Activated CD8-positive, alpha-beta memory T cell treated with anti-CD3 and anti-CD28 coated beads, Interleukin-2, amount 50 U/mL, for 4 hours (primary cell): ENCODE results near the gene RAB1B.

ENCODE experiments used
- DNase-seq: peaks from one replicate; pipeline ENCODE4 v3.0.0-alpha.2; 2020

Gene RAB1B

DNA sequence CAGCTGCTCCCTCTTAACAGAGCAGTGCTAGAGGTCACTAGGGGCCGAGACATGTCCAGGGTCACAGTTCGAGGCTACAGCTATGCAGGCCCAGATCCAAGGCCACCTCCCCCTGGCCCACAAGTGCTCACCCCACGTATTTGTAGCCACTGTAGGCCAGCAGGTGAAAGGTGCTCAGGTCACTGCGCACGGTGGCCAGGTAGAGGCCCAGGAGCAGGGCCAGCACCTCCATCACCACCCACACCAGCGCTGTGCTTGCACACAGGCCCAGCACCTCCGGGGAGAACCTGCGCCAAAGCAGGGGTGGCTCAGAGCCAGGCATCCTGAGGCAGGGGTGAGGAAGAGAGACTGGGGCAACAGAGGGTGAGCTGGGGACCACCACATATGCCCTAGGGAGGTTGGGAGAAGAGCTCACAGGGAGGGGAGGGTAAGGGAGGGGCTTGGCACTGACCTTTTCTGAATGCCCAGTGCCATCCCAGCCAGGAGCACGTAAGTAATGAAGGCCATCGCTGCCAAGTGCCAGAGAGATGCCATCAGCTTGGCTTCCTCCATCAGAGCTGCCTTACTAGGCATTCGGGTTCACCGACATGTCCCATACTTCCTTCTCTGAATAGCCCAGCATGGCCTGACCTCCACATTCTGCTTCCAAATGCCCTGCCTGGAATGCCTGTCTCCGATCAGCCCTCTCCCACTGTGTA, 17.0 kb downstream of the RAB1B start:
- DNase-seq = no peak

DNA sequence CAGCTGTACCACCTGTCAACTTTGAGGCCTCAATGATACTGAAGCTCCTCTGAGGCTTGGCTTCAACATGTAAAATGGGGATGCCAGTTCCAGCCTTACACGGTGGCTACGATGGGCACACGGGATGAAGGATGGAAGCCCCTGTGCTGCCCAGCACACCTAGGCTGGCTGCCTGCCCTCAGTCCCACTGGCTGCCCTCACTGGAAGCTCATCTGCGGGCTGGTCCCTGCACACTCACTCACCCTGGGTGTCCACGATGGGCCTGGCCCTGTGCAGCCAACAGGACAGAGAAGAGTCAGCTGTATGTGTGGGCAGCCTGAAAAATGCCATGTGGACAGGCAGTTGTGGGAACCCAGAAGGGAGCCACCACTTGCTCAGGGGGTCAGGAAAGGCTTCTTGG, 18.3 kb downstream of the RAB1B start:
- DNase-seq = no peak

DNA sequence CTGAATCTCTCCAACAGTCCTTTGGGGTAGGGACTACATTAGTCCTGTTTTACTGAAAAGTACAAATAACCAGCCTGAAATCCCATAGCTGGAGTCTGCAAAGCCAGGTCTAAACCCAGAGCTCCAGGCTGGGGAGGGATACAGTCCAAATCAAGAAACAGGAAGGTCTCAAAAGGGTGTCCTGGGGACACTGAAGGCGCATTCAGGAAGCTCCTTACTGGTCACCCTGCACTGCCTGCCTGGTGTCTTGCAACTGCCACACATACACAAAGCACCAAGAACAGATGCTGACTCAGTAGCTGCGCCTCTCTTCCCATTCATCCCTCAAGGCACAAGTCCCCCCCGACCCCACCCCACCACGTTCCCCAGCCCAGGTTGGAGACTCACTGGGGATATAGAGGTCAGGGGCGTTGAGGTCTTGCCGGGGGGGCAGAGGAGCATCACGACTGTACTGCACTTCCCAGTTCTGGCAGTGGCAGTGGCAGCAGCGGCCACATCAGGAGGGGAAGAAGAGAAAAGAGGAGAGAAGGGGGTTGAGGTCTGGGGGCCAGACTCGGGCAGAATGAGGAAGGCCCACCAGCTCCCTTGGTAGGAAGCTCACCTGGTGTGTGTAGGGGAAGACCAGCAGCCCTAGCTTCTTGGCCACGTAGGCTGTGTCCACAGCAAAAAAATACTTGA, 18.9 kb downstream of the RAB1B start:
- DNase-seq = no peak

DNA sequence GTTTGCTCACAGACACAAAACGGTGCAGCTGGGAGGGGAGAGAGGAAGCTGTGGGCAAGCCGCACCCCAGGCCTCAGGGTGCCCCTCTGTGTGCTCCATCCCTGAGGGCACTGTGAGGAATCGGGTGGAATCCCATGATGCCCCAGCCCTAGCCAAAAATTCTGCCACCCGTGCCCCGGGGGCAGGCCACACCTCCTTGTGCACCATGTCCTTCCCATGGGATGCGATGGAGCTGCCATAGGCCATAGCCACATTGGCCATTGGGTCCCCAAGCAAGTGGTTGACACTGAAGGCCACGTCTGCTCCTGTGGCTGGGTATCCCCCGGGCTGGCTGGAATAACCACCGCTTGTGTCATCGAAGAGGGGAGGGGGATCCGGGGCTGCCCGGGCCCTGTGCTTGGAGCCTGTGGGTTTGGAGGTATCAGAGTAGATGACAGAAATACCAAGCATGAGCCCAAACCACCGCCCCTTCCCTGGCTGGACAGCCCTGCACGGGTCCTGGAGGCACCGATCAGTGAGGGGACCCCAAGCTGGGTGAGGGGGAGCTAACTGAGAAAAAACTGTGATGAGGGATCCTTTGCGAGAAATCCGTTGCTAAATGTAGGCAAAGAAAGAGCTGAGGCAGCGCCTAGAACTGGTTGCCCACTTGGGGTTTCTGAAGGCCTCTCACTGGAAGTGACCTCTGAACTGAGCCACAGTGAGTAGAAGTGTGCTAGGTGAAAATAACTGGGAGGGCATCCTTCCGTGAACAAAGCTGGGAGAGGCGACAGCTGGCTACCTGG, 19.6 kb downstream of the RAB1B start:
- no peak for DNase-seq

DNA sequence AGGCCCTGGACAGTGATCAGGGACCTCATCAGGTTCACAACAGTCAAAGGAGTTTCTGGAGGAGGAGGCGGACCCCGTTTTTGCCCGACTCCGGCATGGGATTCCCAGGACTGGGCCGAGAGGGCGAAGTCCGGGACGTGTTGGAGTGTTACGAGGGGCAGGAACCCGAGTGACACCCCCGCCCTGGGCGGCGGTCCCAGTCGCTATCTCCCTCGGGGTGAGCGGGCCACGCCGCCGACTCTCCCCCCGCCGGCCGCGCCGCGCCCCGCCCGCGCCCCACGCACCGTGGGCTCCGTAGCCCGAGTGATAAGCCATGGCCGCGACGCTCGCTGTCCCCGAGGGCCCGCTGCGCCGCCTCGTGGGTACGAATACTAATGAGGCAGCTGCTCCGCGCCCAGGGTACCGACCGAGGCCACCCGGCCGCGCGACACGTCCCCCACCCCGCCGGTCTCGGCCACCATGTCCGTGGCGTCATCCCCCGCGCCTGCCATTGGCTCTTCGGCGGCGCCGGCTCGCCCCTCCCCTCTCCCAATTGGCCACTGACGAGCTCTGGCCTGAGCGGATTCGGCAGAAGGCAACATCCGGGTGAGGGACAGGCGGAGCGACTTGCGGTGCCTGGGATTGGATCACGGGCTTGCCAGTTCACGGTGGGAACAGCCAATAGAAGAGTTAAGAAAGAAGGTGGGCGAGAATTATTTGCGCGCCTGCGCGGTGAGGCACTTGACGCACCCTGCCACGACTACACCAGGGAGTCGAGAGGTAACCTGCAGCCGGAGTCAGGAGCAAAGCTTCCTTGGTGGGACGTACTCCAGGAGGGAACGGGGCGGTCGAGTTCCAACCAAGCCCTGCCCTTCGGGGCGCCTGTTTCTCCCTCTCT, 20.5 kb downstream of the RAB1B start, which contains the start of gene YIF1A:
Gene YIF1A, minus strand, starts transcription at position 473 of the 877 bp plus-strand sequence. Its CDS starts 158 bp downstream, at position 315.
- peak; percentile 96 for DNase-seq

DNA sequence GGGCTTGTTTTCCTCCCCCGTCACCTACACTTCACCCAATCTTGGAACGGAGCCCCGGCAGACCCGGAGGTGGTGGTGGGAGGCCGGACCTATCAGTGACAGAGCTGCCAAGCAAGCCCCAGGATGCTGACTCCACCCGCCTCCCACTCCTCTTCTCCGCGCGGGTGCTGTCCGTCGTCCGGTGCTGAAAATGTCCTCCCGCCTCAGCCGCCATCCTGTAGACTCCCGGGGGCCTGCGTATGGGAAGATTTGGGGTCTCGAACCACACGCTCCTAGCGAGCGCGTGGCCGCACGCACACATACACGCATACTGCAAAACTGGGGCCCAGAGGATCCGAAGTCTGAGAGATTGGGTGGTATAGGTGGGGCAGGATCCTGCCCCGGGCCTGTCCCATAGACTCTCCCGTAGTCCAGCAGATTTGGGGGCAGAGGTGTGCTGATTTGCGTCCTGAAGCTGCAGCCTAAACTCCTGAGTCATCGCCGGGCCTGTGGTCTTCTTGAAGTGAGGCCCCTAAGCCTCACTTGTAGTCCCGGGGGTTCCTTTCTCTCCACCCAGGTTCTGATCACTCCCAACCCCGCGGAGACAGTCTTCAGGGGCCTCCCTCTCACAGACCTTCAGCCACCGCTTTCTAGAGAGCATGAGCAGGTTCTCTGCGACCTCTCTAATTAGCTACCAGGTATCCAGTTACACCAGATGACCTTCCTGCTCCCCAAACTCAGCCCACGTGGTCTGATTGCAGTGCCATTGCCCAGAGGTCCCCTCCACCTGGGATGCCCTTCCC, 21.3 kb downstream of the RAB1B start:
- peak; percentile 72 for DNase-seq

DNA sequence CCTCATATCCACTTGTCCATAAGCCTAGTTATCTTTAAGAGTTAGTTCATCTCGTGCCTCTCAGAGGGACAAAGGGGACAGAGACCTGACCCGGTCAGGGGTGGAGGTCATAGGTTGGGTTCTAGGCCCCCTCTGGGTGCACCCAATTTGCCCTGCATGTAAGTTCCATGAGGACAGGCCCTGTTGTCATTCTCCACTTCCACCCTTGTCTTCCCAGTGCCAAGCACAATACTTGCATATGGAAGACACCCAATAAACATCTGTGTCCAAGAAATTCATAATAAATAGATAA, 21.8 kb downstream of the RAB1B start:
- DNase-seq = no peak

DNA sequence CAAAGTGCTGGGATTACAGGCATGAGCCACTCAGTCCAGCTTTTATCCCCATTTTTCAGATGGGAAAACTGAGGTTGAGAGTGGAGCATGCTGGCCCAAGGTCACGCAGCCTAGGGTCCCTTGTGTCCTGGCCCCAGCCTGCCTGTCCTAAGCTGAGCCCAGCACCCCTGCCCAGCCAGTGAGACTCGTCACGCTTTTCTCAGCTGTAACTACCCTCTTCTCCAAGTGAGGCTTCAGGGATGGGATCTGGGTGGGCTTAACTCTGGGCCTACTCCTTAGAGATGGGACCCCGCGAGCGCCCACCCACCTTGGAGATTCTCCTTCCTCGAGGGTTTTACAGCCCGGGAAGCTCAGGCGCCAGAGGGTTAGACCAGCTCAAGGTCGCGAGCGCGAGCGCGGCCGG, 22.9 kb downstream of the RAB1B start:
- no peak for DNase-seq

DNA sequence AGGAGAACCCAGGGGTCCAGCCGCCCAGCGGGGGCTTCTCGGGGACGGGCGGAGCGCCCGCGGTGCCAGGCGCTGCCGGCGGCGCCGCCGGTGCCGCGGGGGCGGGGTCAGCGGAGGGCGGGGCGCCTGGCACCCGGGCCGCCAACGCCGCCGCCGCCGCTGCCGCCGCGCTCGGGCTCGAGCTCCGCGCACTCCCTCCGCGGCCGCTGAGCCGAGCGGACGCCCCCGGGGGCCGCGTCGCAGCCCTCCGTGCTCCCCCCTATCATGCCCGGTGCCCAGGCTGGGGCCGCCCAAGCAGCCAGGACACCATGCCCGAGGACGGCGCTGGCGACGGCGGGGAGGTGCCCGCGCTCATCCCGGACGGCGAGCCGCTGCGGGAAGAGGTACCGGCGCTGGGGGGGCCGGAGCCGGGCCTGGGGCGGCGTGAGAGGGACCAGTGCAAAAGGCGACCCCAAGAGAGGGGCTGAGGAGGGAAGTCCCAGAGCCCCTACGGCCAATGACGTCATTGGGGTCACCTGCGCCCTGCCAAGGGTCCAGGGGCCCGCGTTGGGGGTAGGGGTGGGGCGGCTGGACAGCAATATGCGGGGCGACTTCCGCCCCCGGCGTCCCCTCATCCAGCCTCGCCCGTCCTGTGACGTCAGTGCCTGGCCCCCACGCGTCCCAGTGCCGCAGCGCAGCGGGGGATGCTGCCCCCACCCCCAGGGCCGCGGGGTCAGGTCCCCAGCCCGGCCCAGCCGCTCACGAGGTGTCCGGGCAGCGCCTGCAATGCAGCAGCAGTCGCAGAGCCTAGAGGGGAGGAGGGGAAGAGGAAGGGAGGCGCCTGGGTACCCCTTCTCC, 23.5 kb downstream of the RAB1B start, which contains the start of gene TMEM151A:
Gene TMEM151A, plus strand, starts transcription at position 189 of the 837 bp plus-strand sequence. Its CDS starts 120 bp downstream, at position 309.
- no peak for DNase-seq

DNA sequence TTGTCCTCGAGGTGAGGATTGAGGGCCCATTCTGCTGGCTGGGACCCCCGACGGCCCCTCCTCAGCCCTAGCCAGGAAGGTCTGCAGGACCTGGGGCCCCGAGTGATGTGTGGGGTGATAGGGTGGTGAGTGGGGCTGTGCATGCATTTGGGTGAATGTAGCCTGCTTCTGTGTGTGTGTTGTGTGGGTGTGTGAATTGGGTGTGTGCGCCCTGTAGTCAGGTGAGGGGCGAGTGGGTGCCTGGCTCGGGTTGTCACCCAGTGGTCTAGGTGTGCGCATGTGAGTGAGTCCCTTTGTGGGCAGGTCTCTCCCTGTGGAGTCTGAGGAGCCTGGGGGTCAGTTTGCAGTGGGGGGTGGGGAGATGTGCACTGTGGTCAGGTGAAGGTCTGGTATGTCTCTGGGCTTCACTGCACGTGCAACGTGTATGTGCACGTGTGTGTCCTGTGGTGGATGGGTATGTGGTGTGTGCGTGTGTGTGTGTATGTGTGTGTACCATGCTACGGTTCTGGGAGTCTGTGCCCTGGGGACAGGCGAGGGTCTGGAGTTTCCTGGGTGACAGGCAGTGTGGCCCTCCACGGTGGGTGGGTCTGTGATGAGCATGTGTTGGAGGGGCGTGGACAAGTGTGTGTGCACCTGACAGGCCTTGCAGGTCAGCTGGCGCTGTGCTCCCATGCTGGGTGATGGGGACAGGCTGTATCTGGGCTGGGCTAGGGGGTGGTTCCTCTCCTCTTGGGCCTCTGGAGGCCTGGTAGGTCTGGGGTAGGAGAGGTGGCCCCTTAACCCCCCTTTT, 24.3 kb downstream of the RAB1B start:
- DNase-seq = no peak

DNA sequence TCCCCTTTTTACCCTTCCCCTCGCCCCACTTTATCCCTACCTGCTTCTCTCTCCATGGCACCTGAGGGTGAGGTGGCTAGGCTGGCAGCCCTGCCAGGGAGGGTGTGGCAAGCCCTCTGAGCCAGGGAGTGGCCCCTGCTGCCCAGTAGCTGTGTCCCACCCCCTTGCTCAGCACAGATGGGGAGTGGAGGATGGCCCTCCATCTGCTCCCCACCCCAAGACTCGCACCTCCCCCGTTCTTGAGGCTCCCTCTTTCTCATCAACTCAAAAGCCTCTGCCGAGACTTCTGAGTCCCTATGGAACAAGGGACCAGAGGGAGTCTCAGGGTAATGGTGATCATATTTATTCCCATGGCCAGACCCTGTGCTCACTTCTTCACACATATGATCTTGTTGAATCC, 24.9 kb downstream of the RAB1B start:
- DNase-seq = no peak

DNA sequence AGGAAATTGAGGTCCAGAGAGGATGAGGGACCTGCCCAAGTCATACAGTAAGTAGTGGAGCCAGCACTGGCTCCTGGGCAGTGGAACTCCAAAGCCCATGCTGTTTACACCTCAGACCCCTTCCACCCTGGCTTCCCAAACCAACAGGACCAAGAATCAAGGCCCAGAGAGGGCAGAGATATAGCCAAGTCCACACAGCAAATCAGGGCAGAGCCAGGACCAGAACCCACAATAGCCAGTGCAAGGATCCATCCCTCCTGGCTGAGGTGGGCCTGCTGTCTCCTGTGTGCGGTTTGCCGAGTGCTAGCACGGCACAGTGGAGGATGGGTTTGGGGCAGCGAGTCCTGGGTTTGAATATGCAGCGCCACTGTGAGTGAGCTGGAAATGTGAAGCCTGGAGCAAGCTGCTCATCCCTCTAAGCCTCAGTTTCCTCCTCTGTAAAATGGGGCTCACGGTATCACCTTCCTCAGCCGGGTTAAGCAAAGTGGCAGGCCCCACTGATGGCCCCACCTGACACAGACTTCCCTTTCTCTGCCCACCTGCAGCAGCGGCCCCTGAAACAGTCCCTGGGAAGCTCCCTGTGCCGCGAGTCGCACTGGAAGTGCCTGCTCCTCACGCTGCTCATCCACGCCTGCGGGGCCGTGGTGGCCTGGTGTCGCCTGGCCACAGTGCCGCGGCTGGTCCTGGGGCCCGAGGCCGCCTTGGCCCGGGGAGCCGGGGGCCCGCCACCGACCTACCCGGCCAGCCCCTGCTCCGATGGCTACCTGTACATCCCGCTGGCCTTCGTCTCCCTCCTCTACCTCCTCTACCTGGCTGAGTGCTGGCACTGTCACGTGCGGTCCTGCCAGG, 25.6 kb downstream of the RAB1B start:
- no peak for DNase-seq

DNA sequence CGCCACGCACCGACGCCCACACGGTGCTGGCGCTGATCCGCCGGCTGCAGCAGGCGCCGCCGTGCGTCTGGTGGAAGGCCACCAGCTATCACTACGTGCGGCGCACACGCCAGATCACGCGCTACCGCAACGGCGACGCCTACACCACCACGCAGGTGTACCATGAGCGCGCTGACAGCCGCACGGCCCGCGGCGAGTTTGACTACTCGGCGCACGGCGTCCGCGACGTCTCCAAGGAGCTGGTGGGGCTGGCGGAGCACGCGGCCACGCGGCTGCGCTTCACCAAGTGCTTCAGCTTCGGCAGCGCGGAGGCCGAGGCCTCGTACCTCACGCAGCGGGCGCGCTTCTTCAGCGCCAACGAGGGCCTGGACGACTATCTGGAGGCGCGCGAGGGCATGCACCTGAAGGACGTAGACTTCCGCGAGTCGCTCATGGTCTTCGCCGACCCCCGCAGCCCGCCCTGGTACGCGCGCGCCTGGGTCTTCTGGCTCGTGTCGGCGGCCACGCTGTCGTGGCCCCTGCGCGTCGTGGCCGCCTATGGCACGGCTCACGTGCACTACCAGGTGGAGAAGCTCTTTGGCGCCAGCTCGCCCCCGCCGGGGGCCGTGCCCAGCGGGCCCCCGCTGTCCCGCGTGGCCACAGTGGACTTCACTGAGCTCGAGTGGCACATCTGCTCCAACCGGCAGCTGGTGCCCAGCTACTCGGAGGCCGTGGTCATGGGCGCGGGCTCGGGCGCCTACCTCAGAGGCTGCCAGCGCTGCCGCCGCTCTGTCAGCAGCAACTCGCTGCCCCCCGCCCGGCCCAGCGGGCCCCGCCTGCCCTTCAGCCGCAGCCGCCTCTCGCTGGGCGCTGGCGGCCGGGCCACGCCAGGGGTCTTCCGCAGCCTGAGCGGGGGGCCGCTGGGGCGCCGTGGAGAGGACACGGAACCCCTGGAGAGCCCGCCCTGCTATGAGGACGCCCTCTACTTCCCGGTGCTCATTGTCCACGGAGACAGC, 26.5 kb downstream of the RAB1B start:
- DNase-seq = no peak

DNA sequence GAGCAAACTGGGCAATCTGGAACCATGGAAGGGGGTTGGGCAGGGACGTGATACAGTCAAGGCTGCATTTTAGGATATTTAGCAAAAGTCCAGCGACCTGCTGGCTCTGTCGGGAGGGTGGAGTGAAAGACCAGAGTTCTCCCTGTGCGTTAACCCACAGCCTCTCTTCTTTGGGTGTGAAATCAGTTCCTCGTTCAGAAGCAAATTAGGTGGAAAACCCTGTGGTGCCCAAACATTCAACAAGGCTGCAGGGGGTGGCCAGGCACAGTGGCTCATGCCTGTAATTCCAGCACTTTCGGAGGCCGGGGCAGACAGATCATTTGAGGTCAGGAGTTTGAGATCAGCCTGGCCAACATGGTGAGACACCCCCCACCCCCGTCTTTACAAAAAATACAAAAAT, 29.2 kb downstream of the RAB1B start:
- DNase-seq = no peak

DNA sequence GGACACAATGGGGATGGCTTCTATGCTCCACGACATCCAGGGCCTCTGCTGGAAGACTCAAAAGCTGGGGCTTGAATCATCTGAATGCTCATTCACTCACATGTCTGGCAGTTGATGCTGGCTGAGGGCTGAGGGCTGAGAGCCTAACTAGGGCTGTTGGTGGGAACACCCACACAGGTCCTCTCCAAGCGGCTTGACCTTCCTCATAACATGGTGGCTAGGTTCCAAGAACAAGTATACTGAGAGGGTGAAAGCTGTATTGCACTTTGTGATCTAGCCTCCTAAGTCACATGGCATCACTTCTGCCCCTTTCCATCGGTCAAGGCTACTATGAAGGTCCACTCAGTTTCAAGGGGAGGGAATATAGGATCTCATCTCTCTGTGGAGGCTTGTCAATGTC, 30.7 kb downstream of the RAB1B start:
- no peak for DNase-seq

DNA sequence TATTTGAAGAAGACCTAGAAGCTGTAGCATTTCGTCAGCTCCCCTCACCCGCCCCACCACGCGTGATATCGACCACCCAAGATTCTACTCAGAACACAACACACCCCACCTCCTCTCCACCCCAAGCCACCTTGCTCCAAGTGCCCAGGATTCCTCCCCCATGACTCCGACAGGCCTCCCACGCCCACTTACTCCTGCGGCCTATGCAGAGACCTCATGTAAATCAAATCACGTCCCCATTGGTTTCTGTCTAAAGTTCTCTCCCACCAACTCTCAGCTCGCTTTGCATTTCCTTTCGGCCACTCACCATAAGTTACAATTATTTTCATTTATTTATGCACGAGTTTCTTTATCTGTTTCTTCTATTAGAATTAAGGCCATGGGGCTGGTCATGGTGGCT, 34.2 kb downstream of the RAB1B start:
- no peak for DNase-seq

DNA sequence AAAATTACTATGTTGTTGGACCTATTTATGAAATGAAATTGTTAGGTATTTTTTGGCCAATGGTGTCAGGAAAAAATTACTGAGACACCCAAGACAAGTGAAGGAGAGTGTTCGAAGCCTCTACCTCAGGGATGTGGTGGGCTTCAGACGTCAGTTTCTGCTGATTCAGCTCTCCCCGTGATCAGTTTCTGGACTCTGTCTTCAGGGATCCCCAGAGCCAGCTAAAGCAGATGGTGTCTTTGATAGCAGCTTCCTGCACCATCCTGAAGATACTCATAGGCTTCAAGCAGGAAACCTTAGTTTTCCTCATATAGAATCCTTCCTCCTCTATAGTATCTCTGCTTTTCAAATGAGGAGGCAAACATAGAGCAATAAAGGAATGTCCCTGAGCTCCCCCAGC, 41.0 kb downstream of the RAB1B start:
- DNase-seq = no peak

DNA sequence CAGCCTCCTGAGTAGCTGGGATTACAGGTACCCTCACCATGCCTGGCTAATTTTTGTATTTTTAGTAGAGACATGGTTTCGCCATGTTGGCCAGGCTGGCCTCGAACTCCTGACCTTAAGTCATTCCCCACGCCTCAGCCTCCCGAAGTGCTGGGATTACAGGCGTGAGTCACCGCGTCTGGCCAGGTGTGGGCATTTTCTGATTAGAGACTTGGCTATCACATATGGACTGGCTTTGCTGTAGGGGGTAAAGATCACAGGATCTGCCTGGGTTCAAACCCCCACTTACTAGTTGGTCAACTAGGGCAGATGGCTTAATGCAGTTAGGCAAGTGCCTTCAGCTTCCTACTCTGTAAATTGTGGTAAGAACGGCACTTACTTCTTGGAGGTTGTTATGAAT, 41.9 kb downstream of the RAB1B start:
- DNase-seq = no peak
